GM13976 (cell line): ENCODE measurements around the gene GNG11.

Experiments
- DNase-seq: peaks from one replicate; pipeline ENCODE4 v3.0.0; 2012; ENCODE audit warnings: low spot score
- in situ Hi-C: fragments of 300-500 bp; cut with MboI; formaldehyde crosslinking; loops from one replicate; pipeline ENCODE4 v1.12.0; 2022; ENCODE audit warnings: low sequenced_read_pairs, mixed read lengths, inconsistent platforms; ENCODE audit not compliant: unreplicated experiment
- TF ChIP-seq, protein P1 (sequence below): IDR thresholded peaks from 2 replicates; pipeline ENCODE4 v1.5.1; 2012; ENCODE audit warnings: borderline replicate concordance, mild to moderate bottlenecking; ENCODE audit not compliant: insufficient read depth; ENCODE audit errors: extremely low read depth, missing control alignments, control extremely low read depth

GNG11 gene

DNA sequence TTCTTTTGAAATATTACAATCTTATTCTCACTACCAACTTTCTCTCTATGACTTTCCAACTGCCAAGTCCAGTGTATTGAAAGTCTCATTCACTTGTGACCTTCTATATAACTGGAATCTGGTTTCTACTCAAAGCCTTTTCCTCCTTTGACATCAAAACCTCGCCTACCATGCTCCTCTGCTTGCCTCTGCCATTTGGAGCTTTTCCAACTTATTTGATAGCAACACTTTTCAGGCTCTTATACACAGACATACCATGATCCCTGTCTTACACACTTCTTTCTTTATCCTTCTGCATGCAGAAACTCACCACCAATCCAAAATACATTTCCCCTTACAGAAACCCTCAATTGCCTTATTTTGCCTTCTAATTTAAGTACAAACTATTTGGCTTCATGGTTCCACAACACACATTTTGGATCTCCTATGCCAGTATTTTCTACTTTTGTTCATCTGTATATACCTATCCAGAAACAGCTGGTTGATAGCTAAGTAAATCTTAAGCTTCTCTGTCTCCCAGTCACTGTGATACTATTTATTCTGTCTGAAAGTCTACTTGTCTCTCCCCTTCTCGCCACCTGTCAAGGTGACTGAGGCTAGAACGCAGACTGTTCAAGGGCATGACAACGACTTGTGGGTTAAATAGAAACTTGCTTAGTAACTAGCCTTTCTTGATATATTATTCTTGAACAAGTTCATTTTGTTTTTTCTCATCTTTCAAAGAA lies 22.4 kb downstream of the GNG11 start:
- TF ChIP-seq, protein P1, sequence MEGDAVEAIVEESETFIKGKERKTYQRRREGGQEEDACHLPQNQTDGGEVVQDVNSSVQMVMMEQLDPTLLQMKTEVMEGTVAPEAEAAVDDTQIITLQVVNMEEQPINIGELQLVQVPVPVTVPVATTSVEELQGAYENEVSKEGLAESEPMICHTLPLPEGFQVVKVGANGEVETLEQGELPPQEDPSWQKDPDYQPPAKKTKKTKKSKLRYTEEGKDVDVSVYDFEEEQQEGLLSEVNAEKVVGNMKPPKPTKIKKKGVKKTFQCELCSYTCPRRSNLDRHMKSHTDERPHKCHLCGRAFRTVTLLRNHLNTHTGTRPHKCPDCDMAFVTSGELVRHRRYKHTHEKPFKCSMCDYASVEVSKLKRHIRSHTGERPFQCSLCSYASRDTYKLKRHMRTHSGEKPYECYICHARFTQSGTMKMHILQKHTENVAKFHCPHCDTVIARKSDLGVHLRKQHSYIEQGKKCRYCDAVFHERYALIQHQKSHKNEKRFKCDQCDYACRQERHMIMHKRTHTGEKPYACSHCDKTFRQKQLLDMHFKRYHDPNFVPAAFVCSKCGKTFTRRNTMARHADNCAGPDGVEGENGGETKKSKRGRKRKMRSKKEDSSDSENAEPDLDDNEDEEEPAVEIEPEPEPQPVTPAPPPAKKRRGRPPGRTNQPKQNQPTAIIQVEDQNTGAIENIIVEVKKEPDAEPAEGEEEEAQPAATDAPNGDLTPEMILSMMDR, result no peak
- no peak for DNase-seq
- in situ Hi-C loops, result no loop called here

DNA sequence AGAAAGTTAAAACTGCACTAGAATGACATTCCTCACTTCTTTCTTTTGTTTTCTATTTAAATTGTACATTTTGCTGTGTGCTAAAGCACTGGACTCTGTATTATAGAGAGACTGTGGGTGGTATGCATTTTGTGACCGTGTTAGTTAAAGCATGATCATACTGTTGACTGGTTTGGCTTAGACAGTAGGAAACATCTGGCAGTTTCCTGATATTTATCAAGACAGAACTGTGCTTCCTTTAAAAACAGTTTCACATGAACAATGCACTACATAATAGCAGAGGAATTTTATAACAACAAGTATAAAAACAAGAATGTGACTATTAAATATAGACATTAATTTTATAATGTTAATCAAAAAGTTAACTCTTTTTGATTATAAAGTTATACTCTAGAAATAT lies 23.1 kb downstream of the GNG11 start:
- TF ChIP-seq, protein P1, result no peak
- in situ Hi-C loops, result no loop called here
- no peak for DNase-seq

DNA sequence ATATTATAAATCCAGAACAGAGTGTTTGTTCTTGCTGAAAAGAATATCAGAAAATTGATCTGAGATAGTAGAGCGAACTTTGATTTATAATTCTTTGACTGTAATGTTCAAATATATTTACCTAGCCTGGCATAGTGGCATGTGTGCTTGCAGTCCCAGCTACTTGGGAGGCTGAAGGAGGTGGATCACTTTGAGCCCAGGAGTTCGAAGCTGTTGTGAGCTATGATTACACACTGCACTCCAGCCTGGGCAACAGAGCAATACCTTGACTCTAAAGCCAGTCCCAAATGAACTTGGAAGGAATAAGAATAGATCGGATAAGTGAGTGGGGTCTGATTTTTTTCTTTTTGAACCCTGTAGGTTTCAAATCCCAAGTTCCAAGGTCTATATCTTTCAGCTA lies 23.5 kb downstream of the GNG11 start:
- in situ Hi-C loops, result no loop called here
- DNase-seq, result no peak
- TF ChIP-seq, protein P1, result no peak

DNA sequence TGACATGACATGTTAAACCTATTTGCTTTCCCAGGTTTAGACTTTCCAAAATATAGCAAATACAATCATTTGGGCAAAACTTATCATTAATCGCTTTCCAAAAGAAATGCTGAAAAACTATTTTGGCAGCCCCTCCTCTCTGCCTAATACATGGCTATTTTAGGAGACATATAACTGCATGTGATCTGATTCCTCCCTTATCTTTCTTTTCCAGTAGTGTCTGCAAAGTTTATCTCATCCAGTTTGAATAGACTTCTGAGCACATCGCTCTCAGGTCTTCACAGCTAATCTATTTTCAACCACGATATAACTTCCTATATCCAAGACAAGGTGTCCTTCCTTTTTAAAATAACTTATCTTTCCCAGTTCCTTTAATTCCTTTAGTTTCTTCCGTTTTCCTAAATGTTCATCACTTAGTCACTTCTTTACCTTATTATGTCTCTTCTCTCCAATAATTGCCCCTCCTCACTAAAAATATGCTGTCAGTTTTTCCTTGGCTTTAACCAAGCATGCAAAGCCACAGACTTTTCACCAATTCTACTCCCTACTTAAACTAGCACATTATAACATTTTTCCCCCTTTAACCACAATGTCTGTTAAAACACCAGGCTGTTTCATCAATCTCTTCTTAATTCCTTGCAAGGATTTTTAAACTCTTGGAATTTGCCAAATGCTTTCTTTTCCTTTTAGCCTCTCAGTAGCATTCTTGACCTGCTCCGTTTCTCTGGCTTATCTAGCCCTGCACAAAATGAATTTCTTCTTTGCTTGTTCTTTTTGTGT lies 24.4 kb downstream of the GNG11 start:
- TF ChIP-seq, protein P1, result no peak
- no peak for DNase-seq
- in situ Hi-C loops, result no loop called here

DNA sequence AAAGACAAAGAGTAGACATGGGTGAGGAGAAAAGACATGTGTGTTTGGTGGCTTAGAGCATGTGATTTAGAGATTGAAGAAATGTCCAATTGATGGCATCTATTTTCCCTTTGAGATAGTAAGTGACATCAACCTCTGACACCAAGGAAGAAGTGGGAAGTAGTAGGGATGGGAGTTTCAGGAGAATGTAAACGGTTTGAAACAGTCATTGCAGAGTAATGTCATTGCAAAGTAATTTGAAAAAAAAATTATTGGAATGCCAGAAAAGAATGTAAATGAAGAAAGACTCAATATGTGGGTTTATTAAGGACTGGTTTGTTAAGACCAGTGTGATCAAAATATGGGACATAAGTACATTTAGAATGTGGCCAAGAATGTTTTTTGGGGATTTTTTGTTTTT lies 26.6 kb downstream of the GNG11 start:
- in situ Hi-C loops, result no loop called here
- TF ChIP-seq, protein P1, result no peak
- no peak for DNase-seq

DNA sequence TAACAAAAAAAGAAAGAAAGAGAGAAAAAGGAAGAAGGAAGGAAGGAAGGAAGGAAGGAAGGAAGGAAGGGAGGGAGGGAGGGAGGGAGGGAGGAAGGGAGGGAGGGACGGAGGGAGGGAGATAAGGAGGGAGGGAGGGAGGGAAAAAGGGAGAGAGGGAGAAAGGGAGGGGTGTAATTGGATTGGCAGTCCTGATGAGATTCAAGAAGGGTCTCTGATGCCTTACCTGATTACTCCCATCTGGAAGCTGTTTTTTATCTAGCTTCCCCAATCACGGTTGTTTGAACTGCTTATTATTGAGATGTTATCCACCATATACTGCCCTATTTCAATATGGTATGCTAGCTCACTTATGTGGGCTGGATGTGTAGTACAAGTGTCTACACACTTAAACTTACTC lies 27.3 kb downstream of the GNG11 start:
- no peak for DNase-seq
- TF ChIP-seq, protein P1, result no peak
- in situ Hi-C loops, result no loop called here

DNA sequence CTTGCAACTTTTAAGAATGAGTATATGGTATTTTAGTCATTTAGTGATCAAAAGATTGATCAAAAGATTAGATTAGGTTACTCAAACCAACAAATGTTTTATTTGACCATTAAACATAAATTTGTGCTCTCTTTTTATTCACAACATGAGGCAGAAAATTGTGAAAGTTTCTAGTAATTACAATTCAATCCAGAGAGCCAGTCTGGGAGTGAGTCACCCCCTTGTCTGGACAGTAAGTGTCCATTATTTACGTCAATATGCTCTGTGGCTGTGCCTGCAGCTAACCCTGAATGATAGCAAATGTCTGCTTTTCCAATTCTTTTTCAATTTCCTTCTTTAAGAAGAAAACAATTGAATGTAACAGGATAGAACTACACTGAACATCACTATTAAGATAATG lies 27.9 kb downstream of the GNG11 start:
- TF ChIP-seq, protein P1, result no peak
- in situ Hi-C loops, result no loop called here
- no peak for DNase-seq
